H1 (cell line): ENCODE data around the gene SMC3. TPM values are rescaled to one million over a fixed set of nuclear protein-coding genes. Genes with fewer than 3 reads are reported as not detected.

ENCODE experiments used
- CTCF ChIA-PET: fragments of 300-600 bp; sonication (Branson Sonifier 250); formaldehyde crosslinking; loops from one replicate; lab custom pipeline; 2021; ENCODE audit not compliant: partially characterized antibody; lab: Charles Lee
- POLR2A ChIA-PET: fragments of 300-600 bp; sonication (Branson Sonifier 250); formaldehyde crosslinking; loops from one replicate; lab custom pipeline; 2021; ENCODE audit warnings: inconsistent platforms; ENCODE audit not compliant: partially characterized antibody; lab: Charles Lee
- DNase-seq, 2 experiments: peaks; one replicate each; pipeline versions ENCODE4 v3.0.0 to v3.0.0-alpha.2; 2010 to 2022; ENCODE audit warnings: low spot score in 2 of 2, low read depth in 1 of 2, mixed read lengths in 1 of 2
- FAIRE-seq: peaks from 2 replicates; lab custom pipeline; 2011; peaks lifted over from hg19 to GRCh38; lab: Jason Lieb, UNC
- H2AFZ ChIP-seq: 2 replicates; pipeline ENCODE4 v1.8.1; 2012; ENCODE audit warnings: low read length, inconsistent platforms
- H2AK5ac ChIP-seq: 2 replicates; pipeline ENCODE4 v1.6.1; 2013; ENCODE audit warnings: low read depth, low read length
- H2BK120ac ChIP-seq: replicated peaks from 2 replicates; pipeline ENCODE3; 2013; ENCODE audit warnings: low read depth, low read length, inconsistent platforms
- H2BK12ac ChIP-seq: 2 replicates; pipeline ENCODE4 v1.6.1; 2013; ENCODE audit warnings: low read depth, low read length
- H2BK15ac ChIP-seq: 2 replicates; pipeline ENCODE4 v1.6.1; 2013; ENCODE audit warnings: low read length
- H2BK20ac ChIP-seq: 2 replicates; pipeline ENCODE4 v1.6.1; 2013; ENCODE audit warnings: low read length
- H2BK5ac ChIP-seq: 2 replicates; pipeline ENCODE4 v1.6.1; 2013; ENCODE audit warnings: low read depth, low read length
- H3K14ac ChIP-seq: 2 replicates; pipeline ENCODE4 v1.6.1; 2013; ENCODE audit warnings: inconsistent platforms; ENCODE audit not compliant: insufficient read length
- H3K18ac ChIP-seq: 2 replicates; pipeline ENCODE4 v1.6.1; 2013; ENCODE audit warnings: low read length; ENCODE audit errors: extremely low read depth
- H3K23ac ChIP-seq: 2 replicates; pipeline ENCODE4 v1.6.1; 2013; ENCODE audit warnings: inconsistent platforms; ENCODE audit not compliant: insufficient read length
- H3K23me2 ChIP-seq: 2 replicates; pipeline ENCODE4 v1.6.1; 2013; ENCODE audit warnings: low read depth, low read length
- H3K27ac ChIP-seq: 2 replicates; pipeline ENCODE4 v1.6.1; 2011; ENCODE audit warnings: low read depth, low read length, inconsistent platforms
- H3K27me3 ChIP-seq, 4 experiments: replicated peaks in 1 of 4; 1 replicate in 1 of 4; 2 replicates in 3 of 4; pipeline versions ENCODE4 v1.6.1 to v1.8.1; 2011 to 2013; ENCODE audit warnings: low read length in 3 of 4, mild to moderate bottlenecking in 3 of 4, inconsistent platforms in 2 of 4, mixed read lengths in 2 of 4, moderate library complexity in 1 of 4; ENCODE audit not compliant: control insufficient read depth in 3 of 4, insufficient read depth in 3 of 4; ENCODE audit errors: extremely low read depth in 1 of 4
- H3K36me3 ChIP-seq, 4 experiments: 2 replicates each; pipeline versions ENCODE4 v1.6.1 to v1.8.1; 2011 to 2013; ENCODE audit warnings: mild to moderate bottlenecking in 4 of 4, low read length in 3 of 4, moderate library complexity in 2 of 4, control low read depth in 1 of 4, inconsistent platforms in 1 of 4; ENCODE audit not compliant: insufficient read depth in 4 of 4, control insufficient read depth in 2 of 4
- H3K4ac ChIP-seq: replicated peaks from 2 replicates; pipeline ENCODE3; 2013; ENCODE audit warnings: low read length, low read depth, mixed read lengths, inconsistent platforms; ENCODE audit not compliant: insufficient read length
- H3K4me1 ChIP-seq, 4 experiments: replicated peaks in 1 of 4; 1 replicate in 1 of 4; 2 replicates in 3 of 4; pipeline versions ENCODE4 v1.6.1 to v1.8.1; 2011 to 2013; ENCODE audit warnings: low read length in 3 of 4, inconsistent platforms in 2 of 4, mixed read lengths in 1 of 4; ENCODE audit not compliant: insufficient read depth in 4 of 4, control insufficient read depth in 3 of 4
- H3K4me2 ChIP-seq, 2 experiments: 2 replicates each; pipeline versions ENCODE4 v1.6.1 to v1.8.1; 2011 to 2013; ENCODE audit warnings: low read depth in 2 of 2, low read length in 2 of 2, control low read depth in 1 of 2, inconsistent platforms in 1 of 2, mild to moderate bottlenecking in 1 of 2; ENCODE audit not compliant: insufficient read depth in 1 of 2
- H3K4me3 ChIP-seq, 4 experiments: fragments of 200-600, 300-600 bp in 1 of 4; sonication (generic), shearing (Covaris generic), sonication (Bioruptor Twin) in 1 of 4; 2 replicates each; pipeline versions ENCODE4 v1.5.1 to v1.8.1; 2011 to 2016; ENCODE audit warnings: low read length in 4 of 4, low read depth in 3 of 4, control low read depth in 2 of 4, inconsistent platforms in 2 of 4, mild to moderate bottlenecking in 2 of 4, mixed read lengths in 1 of 4, moderate library complexity in 1 of 4; ENCODE audit not compliant: insufficient read depth in 2 of 4; ENCODE audit errors: extremely low read depth in 1 of 4
- H3K56ac ChIP-seq: replicated peaks from 2 replicates; pipeline ENCODE3; 2013; ENCODE audit warnings: low read depth, mild to moderate bottlenecking, mixed read lengths, low read length, inconsistent platforms; ENCODE audit not compliant: insufficient read length
- H3K79me1 ChIP-seq: 2 replicates; pipeline ENCODE4 v1.6.1; 2013; ENCODE audit warnings: low read depth, low read length, control low read depth
- H3K79me2 ChIP-seq, 2 experiments: 2 replicates each; pipeline versions ENCODE4 v1.6.1 to v1.8.1; 2012 to 2013; ENCODE audit warnings: low read length in 2 of 2, mild to moderate bottlenecking in 2 of 2, inconsistent platforms in 1 of 2; ENCODE audit not compliant: insufficient read depth in 2 of 2, control insufficient read depth in 1 of 2
- H3K9ac ChIP-seq, 4 experiments: replicated peaks in 1 of 4; 1 replicate in 1 of 4; 2 replicates in 3 of 4; pipeline versions ENCODE4 v1.6.1 to v1.8.1; 2011 to 2013; ENCODE audit warnings: low read depth in 3 of 4, low read length in 3 of 4, control low read depth in 2 of 4, mild to moderate bottlenecking in 2 of 4, moderate library complexity in 2 of 4, inconsistent platforms in 1 of 4; ENCODE audit errors: extremely low read depth in 1 of 4
- H3K9me3 ChIP-seq, 2 experiments: 2 replicates each; pipeline versions ENCODE4 v1.6.1 to v1.8.1; 2012 to 2013; ENCODE audit warnings: mild to moderate bottlenecking in 2 of 2, moderate library complexity in 2 of 2, control low read depth in 1 of 2, inconsistent platforms in 1 of 2, low read depth in 1 of 2, low read length in 1 of 2, mixed read lengths in 1 of 2; ENCODE audit not compliant: insufficient read depth in 2 of 2
- H4K20me1 ChIP-seq, 2 experiments: replicated peaks in 1 of 2; 2 replicates each; pipeline versions ENCODE3 to v1.8.1; 2011 to 2013; ENCODE audit warnings: inconsistent platforms in 2 of 2, low read length in 2 of 2, mild to moderate bottlenecking in 1 of 2; ENCODE audit not compliant: insufficient read depth in 2 of 2, control insufficient read depth in 1 of 2
- H4K5ac ChIP-seq: 2 replicates; pipeline ENCODE4 v1.6.1; 2013; ENCODE audit warnings: low read length, low read depth, mixed read lengths, inconsistent platforms; ENCODE audit not compliant: insufficient read length
- H4K8ac ChIP-seq: 2 replicates; pipeline ENCODE4 v1.8.0; 2013; ENCODE audit warnings: mild to moderate bottlenecking, moderate library complexity, low read length, inconsistent platforms; ENCODE audit not compliant: insufficient read depth; ENCODE audit errors: extremely low read depth
- H4K91ac ChIP-seq: replicated peaks from 2 replicates; pipeline ENCODE3; 2013; ENCODE audit warnings: low read length, mixed read lengths, inconsistent platforms; ENCODE audit not compliant: insufficient read length
- RXRA ChIP-seq: IDR thresholded peaks from 2 replicates; pipeline ENCODE4 v1.6.1; 2011; ENCODE audit warnings: low read depth, mild to moderate bottlenecking, low read length, moderate library complexity; ENCODE audit not compliant: insufficient read depth
- TEAD4 ChIP-seq: IDR thresholded peaks from 2 replicates; pipeline ENCODE4 v1.6.1; 2012; ENCODE audit warnings: low read depth, low read length, inconsistent platforms, mixed read lengths
- WGBS, 2 experiments: shearing (Covaris generic) in 1 of 2; methylation state at CpG; one replicate each; pipeline versions ENCODE4 v1.1.6 to v1.1.7; 2013 to 2015; ENCODE audit warnings: low lambda C conversion rate in 2 of 2, mixed read lengths in 2 of 2, inconsistent platforms in 1 of 2, low coverage in 1 of 2, missing lambda C conversion rate in 1 of 2; ENCODE audit not compliant: insufficient replicate concordance in 2 of 2, insufficient coverage in 1 of 2, insufficient read length in 1 of 2; ENCODE audit errors: extremely low coverage in 1 of 2, missing lambda C conversion rate in 1 of 2; 5-methylcytosine and 5-hydroxymethylcytosine counted together
- polyA plus RNA-seq, 7 experiments: library from polyadenylated mRNA; depleted of rRNA in 3 of 7; stranded (reverse) in 5 of 7; unstranded in 2 of 7; fragments of >200 nt in 5 of 7; fragments of 200-250 nt in 2 of 7; gene quantifications; 1 replicate in 5 of 7; 2 replicates in 1 of 7; 4 replicates in 1 of 7; pipeline versions ENCODE4 v1.2.1 to v1.2.3, GENCODE V29; 2011 to 2013; ENCODE audit warnings: missing spikeins in 2 of 7, mixed read lengths in 2 of 7
- total RNA-seq: library from RNA; stranded (reverse); fragmentation: NEBNext Ultra II Directional; extraction: Animal tissue kit (Norgen Biotek cat#: 25700); gene quantifications from 2 replicates; pipeline ENCODE4 v1.2.1, GENCODE V29; 2021

SMC3 gene
- total and polyA plus RNA-seq, 2 of the 8 experiments (the other 6 are each of a cell fraction or from before 2014, with no cell fraction given) = 12.7 to 93.4 TPM

GRCh38 chr10:110524179-110524858 lies 43.2 kb upstream of the SMC3 start:
- CTCF ChIA-PET = interaction anchor here (1.2 kb wide), 1 partner anchor 13 kb away, joined by 3 read pairs; no protein-coding TSS in a partner anchor
- Histone ChIP-seq H3K4ac (no peak overlapping the region), H3K14ac (no peak overlapping the region), H3K27ac (no peak overlapping the region), H3K18ac (no peak overlapping the region), H3K4me3 (no peak overlapping the region), H3K36me3 (no peaks in the 10 kb centered on the region), H2BK15ac (no peak overlapping the region), H4K91ac (no peak overlapping the region), H2AFZ (no peak overlapping the region), H3K79me1 (no peaks in the 10 kb centered on the region), H3K9ac (no peak overlapping the region), H4K8ac (no peak overlapping the region), H3K9me3 (no peaks in the 10 kb centered on the region), H3K4me2 (no peak overlapping the region), H2BK12ac (no peak overlapping the region), H3K56ac (no peak overlapping the region), H2BK120ac (no peak overlapping the region), H3K23ac (no peak overlapping the region), H4K5ac (no peak overlapping the region), H3K79me2 (no peaks in the 10 kb centered on the region), H2AK5ac (no peak overlapping the region), H3K4me1 (peaks cover 0 to 4% (median 1%) of the 10 kb centered on the region in 4 experiments; a peak in 1 of 7 replicates), H3K23me2 (no peaks in the 10 kb centered on the region), H4K20me1 (no peaks in the 10 kb centered on the region), H2BK5ac (no peak overlapping the region), H2BK20ac (no peak overlapping the region), H3K27me3 (no peaks in the 10 kb centered on the region; a peak in 1 of 7 replicates)
- no peak for FAIRE-seq
- 88% methylated on average over 3 of the region's 3 CpGs; no CpG with 5 or more reads in 1 of the 2 experiments for WGBS, 2 experiments
- POLR2A ChIA-PET = no interaction called here
- no peak for TF ChIP-seq TEAD4
- TF ChIP-seq RXRA = no peak
- no peak for DNase-seq
